AG08395 (cell line): ENCODE data around the gene GSTA1.
"Not testable (repeated sequence)": the region's sequence is repeated elsewhere in the genome, so short reads cannot be mapped to it uniquely, and the experiment has no call there.

Source experiments
- DNase-seq: peaks from one replicate; pipeline ENCODE4 v3.0.0; 2012; ENCODE audit warnings: mixed read lengths, low spot score

The GSTA1 gene

DNA sequence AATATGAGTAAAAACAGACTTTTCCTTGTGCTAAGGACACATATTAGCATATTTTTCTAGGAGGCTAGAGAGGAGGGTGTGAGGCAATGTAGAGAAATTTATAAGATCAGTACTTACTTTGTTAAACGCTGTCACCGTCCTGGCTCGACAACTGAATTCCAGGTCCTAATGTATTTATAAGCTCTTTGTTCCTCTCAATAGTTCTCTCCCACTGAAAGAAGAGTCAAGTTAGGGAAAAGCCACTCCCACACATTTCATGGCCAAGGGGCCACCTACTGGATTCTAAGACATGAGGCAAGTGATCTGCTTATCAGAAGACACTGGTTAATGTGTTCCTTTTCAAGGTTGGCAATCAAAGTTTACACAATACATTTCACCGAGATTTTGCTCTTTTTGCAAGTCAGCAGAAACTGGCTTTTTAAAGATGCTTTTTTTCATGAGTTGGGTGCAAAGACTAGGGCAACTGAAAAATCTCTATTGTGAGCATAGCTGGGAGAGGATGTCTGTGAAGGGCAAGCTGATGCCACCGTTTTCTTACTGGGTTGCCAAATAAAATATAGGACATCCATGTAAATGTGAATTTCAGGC lies at the start of gene GSTA1:
GSTA1 (minus strand) TSS at position 149 of the 588 bp plus-strand sequence. CDS start 4,549 bp downstream, outside the sequence.
- DNase-seq = not testable (repeated sequence)

DNA sequence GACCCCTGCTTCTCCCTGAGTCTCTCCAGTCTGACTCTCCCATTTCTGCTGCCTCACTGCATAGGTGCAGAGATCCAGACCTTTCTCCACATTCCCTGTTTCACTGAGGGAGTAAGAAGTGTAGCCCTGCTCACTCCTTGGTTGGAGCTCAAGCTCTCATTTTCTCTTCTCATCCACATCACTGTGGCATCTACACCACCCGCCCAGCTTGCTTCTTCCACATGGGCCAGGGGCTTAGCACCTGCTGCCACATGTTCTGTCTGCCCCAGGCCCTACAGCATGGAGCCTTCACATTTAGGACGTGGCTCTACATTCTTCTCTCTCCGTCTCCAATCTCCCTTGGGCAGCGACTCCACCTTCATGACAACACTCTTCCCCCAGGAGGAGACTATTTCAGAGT lies 45.5 kb upstream of the GSTA1 start:
- DNase-seq = no peak

- no peak for DNase-seq
Measured at GRCh38 chr6:52846002-52846401, 42.4 kb upstream of the GSTA1 start.

DNA sequence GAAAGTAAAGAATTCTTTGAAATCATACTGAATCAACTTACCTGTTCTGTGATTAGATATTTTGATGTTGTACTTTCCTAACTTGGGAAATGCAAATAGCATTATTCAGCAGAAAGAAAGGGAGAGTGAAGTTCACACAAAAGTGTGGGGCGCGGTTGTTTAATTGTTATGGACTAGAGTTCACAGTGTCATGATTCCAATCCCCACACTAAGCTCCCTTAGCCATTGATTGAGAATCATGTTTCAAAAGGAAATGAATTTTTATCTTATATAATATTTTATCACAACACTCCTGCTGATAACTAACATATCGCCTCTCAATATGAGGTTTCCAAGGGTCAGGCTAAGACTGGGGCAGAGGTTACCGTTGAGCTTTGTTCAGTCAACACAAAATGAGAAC lies 40.0 kb upstream of the GSTA1 start:
- DNase-seq = no peak

GRCh38 chr6:52840763-52841585 lies 37.4 kb upstream of the GSTA1 start, which contains the start of gene GSTA5:
Gene GSTA5 (minus strand): TSS chr6:52840813.
- no peak for DNase-seq

GRCh38 chr6:52839124-52840055 lies 35.8 kb upstream of the GSTA1 start:
- peak; percentile 69 for DNase-seq

GRCh38 chr6:52834481-52834880 lies 30.9 kb upstream of the GSTA1 start:
- peak; percentile 58 for DNase-seq

DNA sequence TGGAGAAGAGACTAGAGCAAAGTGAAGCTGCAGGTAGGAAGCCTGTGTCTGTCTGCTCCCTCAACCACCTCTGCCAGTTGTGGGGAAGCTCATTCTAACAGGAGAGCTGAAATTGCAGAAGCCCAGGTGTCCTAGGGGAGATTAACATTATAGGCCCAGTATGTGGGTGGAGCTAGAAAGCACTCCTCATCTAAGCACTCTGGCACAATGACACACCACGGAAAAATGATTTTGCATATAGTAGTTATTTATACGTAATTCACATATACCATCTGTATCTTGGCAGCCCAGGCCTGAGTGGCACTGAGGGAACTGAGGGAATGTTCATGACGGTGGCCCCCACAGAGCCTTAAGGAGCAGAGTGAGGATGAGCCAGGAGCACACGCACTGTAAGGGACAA lies 27.3 kb upstream of the GSTA1 start:
- not testable (repeated sequence) for DNase-seq

DNA sequence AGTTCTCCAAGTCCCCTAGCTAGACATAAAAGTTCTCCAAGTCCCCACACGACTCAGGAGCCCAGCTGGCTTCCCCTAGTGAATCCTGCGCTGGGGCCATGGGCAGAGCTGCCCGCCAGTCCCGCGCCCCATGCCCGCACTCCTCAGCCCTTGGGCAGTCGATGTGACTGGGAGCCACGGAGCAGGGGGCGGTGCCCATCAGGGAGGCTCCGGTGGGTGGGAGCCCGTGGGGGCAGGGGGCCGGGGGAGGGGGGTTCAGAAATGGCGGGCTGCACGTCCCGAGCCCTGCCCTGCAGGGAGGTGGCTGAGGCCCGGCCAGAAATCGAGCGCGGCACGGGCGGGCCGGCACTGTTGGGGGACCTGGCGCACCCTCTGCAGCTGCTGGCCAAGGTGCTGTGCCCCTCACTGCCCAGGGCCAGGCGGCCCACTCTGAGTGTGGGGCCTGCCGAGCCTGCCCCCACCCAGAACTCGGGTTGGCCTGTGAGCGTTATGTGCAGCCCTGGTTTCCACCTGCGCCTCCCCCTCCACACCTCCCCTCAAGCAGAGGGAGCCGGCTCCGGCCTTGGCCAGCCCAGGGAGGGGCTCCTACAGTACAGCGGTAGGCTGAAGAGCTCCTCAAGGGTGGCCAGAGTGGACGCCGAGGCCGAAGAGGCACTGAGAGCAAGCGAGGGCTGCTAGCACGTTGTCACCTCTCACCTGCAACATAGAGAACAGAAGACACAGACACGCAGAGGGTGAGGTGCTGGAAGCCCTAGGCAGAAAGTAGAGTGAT lies 25.6 kb upstream of the GSTA1 start:
- no peak for DNase-seq

GRCh38 chr6:52828621-52829020 lies 25.0 kb upstream of the GSTA1 start:
- DNase-seq = not testable (repeated sequence)

DNA sequence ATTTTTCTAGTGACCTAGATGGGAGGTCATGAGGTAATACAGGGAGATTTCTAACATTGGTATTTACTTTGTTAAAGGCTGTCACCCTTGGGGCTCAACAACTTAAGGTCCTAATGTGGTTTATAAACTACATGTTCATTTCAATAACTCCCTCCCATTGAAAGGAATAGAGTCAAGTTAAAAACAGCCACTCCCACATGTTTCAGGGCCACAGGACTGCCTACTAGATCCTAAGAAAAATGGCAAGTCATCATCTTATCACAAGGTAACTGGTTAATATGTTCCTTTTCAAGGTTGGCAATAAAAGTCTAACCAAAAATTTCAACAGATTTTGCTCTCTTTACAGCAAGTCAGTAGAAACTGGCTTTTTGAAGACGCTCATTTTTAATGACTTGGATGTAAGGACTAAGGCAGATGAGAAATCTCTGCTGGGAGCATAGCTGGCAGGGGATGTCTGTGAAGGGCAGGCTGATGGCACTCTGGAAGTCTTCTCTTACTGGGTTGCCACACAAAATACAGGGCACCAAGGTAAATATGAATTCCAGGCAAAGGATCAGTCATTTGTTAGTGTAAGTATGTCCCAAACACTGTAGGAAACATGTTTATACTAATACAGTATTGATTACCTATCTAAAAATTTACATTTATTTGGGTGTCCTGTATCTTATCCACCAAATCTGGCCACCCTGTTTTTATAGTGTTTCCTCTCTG lies 23.6 kb upstream of the GSTA1 start:
- DNase-seq = not testable (repeated sequence)

- DNase-seq = no peak
Measured at GRCh38 chr6:52826513-52826912, 22.9 kb upstream of the GSTA1 start.

DNA sequence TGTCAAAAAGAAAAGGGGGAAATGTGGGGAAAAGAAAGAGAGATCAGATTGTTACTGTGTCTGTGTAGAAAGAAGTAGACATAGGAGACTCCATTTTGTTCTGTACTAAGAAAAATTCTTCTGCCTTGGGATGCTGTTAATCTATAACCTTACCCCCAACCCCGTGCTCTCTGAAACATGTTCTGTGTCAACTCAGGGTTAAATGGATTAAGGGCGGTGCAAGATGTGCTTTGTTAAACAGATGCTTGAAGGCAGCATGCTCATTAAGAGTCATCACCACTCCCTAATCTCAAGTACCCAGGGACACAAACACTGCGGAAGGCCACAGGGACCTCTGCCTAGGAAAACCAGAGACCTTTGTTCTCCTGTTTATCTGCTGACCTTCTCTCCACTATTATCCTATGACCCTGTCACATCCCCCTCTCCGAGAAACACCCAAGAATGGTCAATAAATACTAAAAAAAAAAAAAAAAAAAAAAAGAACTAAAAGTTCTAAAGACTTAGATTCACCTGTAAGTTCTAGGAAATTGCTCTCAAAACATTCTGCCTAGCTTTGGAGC lies 22.4 kb upstream of the GSTA1 start:
- DNase-seq = not testable (repeated sequence)

GRCh38 chr6:52825270-52825793 lies 21.7 kb upstream of the GSTA1 start:
- DNase-seq = not testable (repeated sequence)

- DNase-seq = no peak
Measured at GRCh38 chr6:52821842-52822241, 18.2 kb upstream of the GSTA1 start.

- peak; percentile 79 for DNase-seq
Measured at GRCh38 chr6:52820198-52820597, 16.6 kb upstream of the GSTA1 start.

DNA sequence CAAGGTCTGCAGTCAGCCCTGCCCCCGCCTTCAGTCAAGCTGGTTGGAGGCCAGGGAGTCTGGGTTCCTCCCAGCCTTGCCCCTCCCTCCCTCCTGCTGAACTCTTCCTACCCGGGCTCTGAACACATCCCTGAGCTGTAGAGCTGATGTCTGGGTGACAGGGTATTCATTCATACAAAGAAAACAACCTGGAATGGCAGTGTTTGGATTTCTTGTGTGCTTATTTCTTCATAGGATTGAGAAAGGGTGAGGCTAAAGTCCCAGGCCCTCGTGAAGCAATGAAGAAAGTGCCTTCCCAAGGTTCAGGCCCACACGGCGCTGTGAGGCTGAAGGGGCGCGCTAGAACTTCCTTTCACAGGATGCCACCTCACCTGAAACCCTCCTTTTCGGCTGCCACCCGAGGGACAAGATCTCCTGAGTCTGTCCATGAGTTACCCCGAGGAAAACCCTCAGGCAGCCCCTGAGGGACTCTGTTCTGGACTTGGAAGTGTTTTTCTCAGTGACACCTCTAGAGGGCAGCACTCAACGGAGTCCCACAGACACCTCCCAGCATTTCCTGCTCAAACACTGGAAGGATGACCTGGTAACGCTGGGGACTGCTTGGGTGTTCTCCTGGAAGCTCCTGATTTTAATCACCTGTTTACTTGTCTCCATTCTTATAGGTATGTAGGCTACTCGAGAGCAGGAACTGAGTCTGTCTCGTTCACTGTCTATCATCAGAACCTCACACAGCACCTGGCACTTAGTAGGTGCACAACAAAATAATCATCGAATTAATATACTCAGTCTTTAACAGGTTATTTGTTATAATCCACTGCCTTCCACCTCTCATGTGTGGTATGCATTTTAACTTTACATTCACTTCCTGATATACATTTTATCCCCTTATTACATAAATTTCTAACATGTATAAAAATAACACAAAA lies 11.8 kb upstream of the GSTA1 start:
- DNase-seq = peak; percentile 76

DNA sequence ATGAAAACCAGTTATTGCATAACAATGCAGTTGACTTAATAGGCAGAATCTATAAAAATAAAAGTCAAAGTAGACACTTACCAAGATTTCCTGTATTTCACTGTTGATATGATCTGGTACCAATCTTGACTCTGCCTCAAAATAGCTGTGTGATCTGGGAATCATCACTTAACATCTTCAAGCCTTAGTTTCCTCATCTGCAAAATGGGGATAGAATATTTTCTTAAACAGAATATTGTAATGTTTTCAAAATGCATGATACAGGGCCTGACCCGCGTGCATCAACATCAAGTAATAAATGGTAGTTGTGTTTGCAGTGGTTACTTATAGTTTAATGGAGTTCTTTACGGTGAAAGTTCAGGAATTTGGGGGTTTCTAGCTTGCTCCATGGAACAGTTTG lies 10.9 kb upstream of the GSTA1 start:
- not testable (repeated sequence) for DNase-seq

GRCh38 chr6:52809777-52810176 lies 6.2 kb upstream of the GSTA1 start:
- DNase-seq = not testable (repeated sequence)
